Stomach (tissue), 9 donors: Measurements from ENCODE around the gene BBX. TPM values are rescaled to one million over a fixed set of nuclear protein-coding genes. Genes with fewer than 3 reads are reported as not detected.

Experiments used
- DNase-seq, 2 donors: peaks; one replicate each; pipeline versions ENCODE4 v3.0.0 to v3.0.0-alpha.2; 2013 to 2019
- H3K27ac ChIP-seq, 5 donors: fragments of 200-600 bp in 4 of 5; sonication (generic) in 4 of 5; one replicate each; pipeline ENCODE4 v1.5.1; 2013 to 2019; ENCODE audit warnings: mild to moderate bottlenecking in 1 of 5, moderate library complexity in 1 of 5
- H3K27me3 ChIP-seq, 3 donors: fragments of 200-600 bp; sonication (generic); one replicate each; pipeline ENCODE4 v1.5.1; 2017 to 2019; ENCODE audit warnings: mixed run types in 1 of 3
- H3K36me3 ChIP-seq, 4 donors: fragments of 200-600 bp; sonication (generic); 1 replicate in 3 of 4; 2 replicates in 1 of 4; pipeline ENCODE4 v1.5.1; 2016 to 2019
- H3K4me1 ChIP-seq, 4 donors: fragments of 200-600 bp; sonication (generic); one replicate each; pipeline ENCODE4 v1.5.1; 2016 to 2019
- H3K4me3 ChIP-seq, 4 donors: fragments of 200-600 bp; sonication (generic) in 3 of 4; one replicate each; pipeline ENCODE4 v1.5.1; 2016 to 2019; ENCODE audit warnings: mild to moderate bottlenecking in 1 of 4
- H3K9me3 ChIP-seq, 4 donors: fragments of 200-600 bp; sonication (generic); one replicate each; pipeline ENCODE4 v1.5.1; 2016 to 2019
- CTCF ChIP-seq, 7 experiments: fragments of 450-650 bp in 4 of 7; fragments of 200-600 bp in 3 of 7; sonication (generic) in 3 of 7; IDR thresholded peaks; one replicate each; pipeline ENCODE4 v1.5.1; 2016 to 2019; ENCODE audit warnings: antibody characterized with exemption in 7 of 7, control low read depth in 2 of 7, mild to moderate bottlenecking in 1 of 7
- EP300 ChIP-seq: sonication (generic); formaldehyde crosslinking; IDR thresholded peaks from one replicate; pipeline ENCODE4 v1.6.1; 2017; ENCODE audit warnings: antibody characterized with exemption
- POLR2A ChIP-seq, 4 donors: fragments of 450-650 bp; IDR thresholded peaks; one replicate each; pipeline ENCODE4 v1.6.1; 2016; ENCODE audit warnings: antibody characterized with exemption in 4 of 4, control low read depth in 2 of 4, mild to moderate bottlenecking in 1 of 4, moderate library complexity in 1 of 4
- POLR2AphosphoS5 ChIP-seq, 3 donors: sonication (generic); formaldehyde crosslinking; IDR thresholded peaks; one replicate each; pipeline ENCODE4 v1.6.1; 2016; ENCODE audit warnings: antibody characterized with exemption in 3 of 3
- WGBS, 5 donors: extraction: QIAGEN DNeasy Blood & Tissue Kit in 3 of 5; methylation state at CpG; one replicate each; pipeline versions ENCODE4 v1.1.5 to v1.1.7; 2013 to 2018; 5-methylcytosine and 5-hydroxymethylcytosine counted together
- intact Hi-C: fragments of 100-400 bp; cut with DNase I; formaldehyde crosslinking; loops from one replicate; pipeline ENCODE4 v1.15.1; 2023; ENCODE audit warnings: low total_unique reads
- polyA plus RNA-seq, 3 donors: library from polyadenylated mRNA; stranded (reverse); fragments of 200-250 nt; gene quantifications; one replicate each; pipeline ENCODE4 v1.2.3, GENCODE V29; 2013
- total RNA-seq, 5 donors: library from RNA; depleted of rRNA; stranded (reverse); fragments of >200 nt; gene quantifications; one replicate each; pipeline versions ENCODE4 v1.1.0 to v1.2.3, GENCODE V29; 2014 to 2016
- donor health status: healthy with polysubstance abuse.
- donor health status: Bipolar disorder and iron deficiency.
- donor health status: healthy.

The BBX gene
- total and polyA plus RNA-seq, 8 donors: 4.6 to 81.1 (median 45.2) TPM

- H3K9me3 ChIP-seq: no peaks in the 10 kb centered on the region
- DNase-seq: no peak
- 85 to 98% (median 90%) methylated on average over 5 of the region's 5 CpGs for WGBS, 5 donors
- H3K36me3 ChIP-seq: no peaks in the 10 kb centered on the region
- H3K4me3 ChIP-seq: no peak overlapping the region
- no peaks in the 10 kb centered on the region for H3K27me3 ChIP-seq
- no peak overlapping the region for H3K27ac ChIP-seq
- H3K4me1 ChIP-seq: no peaks in the 10 kb centered on the region
- TF ChIP-seq CTCF (IDR thresholded peaks at IDR 0.05): no peak
- no peak for TF ChIP-seq POLR2A (IDR thresholded peaks at IDR 0.05)
- no peak for TF ChIP-seq POLR2AphosphoS5 (IDR thresholded peaks at IDR 0.05)
- no peak for TF ChIP-seq EP300
- intact Hi-C loops: no loop called here
Measured at GRCh38 chr3:107857854-107858253, 335.1 kb downstream of the BBX start.

GRCh38 chr3:107858876-107859275, 336.1 kb downstream of the BBX start:
- no peak for TF ChIP-seq EP300
- TF ChIP-seq POLR2A (IDR thresholded peaks at IDR 0.05): no peak
- no peak for TF ChIP-seq CTCF (IDR thresholded peaks at IDR 0.05)
- no peak for TF ChIP-seq POLR2AphosphoS5 (IDR thresholded peaks at IDR 0.05)
- WGBS, 5 donors: 89 to 96% (median 93%) methylated on average over 2 of the region's 2 CpGs

More at GRCh38 chr3:107858876-107859275, 336.1 kb downstream of the BBX start:
- no peak for DNase-seq
- H3K9me3 ChIP-seq: no peaks in the 10 kb centered on the region
- H3K27me3 ChIP-seq: no peaks in the 10 kb centered on the region
- no peak overlapping the region for H3K4me3 ChIP-seq
- H3K36me3 ChIP-seq: no peaks in the 10 kb centered on the region
- H3K27ac ChIP-seq: no peak overlapping the region
- intact Hi-C loops: no loop called here
- no peaks in the 10 kb centered on the region for H3K4me1 ChIP-seq

Other genes starting within 250 kb of the BBX start
- gene CCDC54, start 145.5 kb upstream of the BBX start, total RNA-seq: not detected
- not detected for gene CCDC54, start 145.5 kb upstream of the BBX start, polyA plus RNA-seq